ENCODE data around the gene SLC25A33.

DNA sequence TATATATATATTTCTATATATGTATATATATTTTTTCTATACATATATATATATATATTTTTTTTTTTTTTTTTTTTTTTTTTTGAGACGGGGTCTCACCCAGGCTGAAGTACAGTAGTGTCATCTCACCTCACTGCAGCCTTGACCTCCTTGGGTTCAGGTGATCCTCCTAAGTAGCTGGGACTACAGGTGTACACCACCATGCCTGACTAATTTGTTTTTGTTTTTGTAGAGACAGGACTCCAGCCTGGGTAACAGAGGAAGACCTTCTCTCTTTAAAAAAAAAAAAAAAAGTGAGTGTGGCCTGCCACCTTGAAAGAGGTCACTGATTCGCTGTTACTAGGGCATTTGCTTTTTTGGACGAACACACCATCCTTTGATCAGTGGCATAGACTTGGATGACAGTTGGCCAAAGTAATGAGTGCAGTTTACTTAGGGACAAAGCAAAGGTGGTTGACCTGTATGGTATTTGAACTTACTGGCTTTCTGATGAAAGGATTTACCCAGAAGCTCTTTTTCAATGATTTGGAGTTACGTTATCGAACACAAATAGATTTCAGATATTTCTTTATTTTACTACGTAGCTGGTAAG lies 10.8 kb downstream of the SLC25A33 start:
- no peak for TF ChIP-seq POLR2A (IDR thresholded peaks at IDR 0.05; ENCODE audit: low read length)
- no peak for TF ChIP-seq GATA1 (IDR thresholded peaks at IDR 0.05; ENCODE audit: low read depth, low read length)
